22Rv1 (cell line): Measurements from ENCODE around the gene FGFBP1.

Source experiments
- ZFX ChIP-seq: fragments of 450-650 bp; IDR thresholded peaks from 2 replicates; pipeline ENCODE4 v1.6.1; 2017; ENCODE audit warnings: antibody characterized with exemption, borderline replicate concordance
- TF ChIP-seq, protein P1 (sequence below): fragments of 450-650 bp; IDR thresholded peaks from 2 replicates; pipeline ENCODE4 v1.5.1; 2017; ENCODE audit warnings: mild to moderate bottlenecking

DNA sequence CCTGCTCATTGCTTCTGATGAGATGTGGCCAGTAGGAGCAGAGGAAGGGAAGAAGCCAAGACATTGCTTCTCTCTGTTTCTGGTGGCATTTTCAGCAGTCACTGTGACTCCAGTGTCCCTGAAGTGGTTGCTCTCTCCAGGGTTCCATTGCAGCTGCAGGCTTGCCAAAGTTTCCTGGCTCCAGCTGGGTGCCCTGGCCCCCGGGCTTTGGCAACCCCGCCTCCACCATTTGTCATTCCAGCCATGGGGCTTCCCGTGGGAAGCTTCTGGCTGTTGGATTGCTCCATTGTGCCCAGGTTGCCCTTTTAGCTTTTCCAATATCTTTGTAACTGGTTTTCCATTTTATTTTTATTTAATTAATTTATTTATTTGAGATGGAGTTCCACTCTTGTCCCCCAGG, 12.7 kb downstream of the FGFBP1 start:
- TF ChIP-seq, protein P1, sequence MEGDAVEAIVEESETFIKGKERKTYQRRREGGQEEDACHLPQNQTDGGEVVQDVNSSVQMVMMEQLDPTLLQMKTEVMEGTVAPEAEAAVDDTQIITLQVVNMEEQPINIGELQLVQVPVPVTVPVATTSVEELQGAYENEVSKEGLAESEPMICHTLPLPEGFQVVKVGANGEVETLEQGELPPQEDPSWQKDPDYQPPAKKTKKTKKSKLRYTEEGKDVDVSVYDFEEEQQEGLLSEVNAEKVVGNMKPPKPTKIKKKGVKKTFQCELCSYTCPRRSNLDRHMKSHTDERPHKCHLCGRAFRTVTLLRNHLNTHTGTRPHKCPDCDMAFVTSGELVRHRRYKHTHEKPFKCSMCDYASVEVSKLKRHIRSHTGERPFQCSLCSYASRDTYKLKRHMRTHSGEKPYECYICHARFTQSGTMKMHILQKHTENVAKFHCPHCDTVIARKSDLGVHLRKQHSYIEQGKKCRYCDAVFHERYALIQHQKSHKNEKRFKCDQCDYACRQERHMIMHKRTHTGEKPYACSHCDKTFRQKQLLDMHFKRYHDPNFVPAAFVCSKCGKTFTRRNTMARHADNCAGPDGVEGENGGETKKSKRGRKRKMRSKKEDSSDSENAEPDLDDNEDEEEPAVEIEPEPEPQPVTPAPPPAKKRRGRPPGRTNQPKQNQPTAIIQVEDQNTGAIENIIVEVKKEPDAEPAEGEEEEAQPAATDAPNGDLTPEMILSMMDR, result no peak
- no peak for TF ChIP-seq ZFX
